ENCODE measurements around the gene RFX6. TPM values are rescaled to one million over a fixed set of nuclear protein-coding genes. Genes with fewer than 3 reads are reported as not detected.

RFX6 gene
- total RNA-seq, 1 experiment from 2014 or later, result not detected

GRCh38 chr6:116932496-116932895, 55.5 kb downstream of the RFX6 start (continued):
- no peak for TF ChIP-seq MAX (IDR thresholded peaks at IDR 0.05)
- no peak for TF ChIP-seq EGR1 (IDR thresholded peaks at IDR 0.05; ENCODE audit: low read depth)
- no peak for TF ChIP-seq ELF1 (IDR thresholded peaks at IDR 0.05; ENCODE audit: borderline replicate concordance, low read depth)
- no peak for TF ChIP-seq EZH2phosphoT487 (IDR thresholded peaks at IDR 0.05; ENCODE audit: borderline replicate concordance)
- no peak for TF ChIP-seq RAD21 (IDR thresholded peaks at IDR 0.05; ENCODE audit: low read depth)

GRCh38 chr6:116933485-116933884, 56.4 kb downstream of the RFX6 start:
- ATAC-seq, result no peak
- CTCF ChIA-PET, result no interaction called here

More at GRCh38 chr6:116933485-116933884, 56.4 kb downstream of the RFX6 start:
- Histone ChIP-seq H3K9ac (ENCODE audit: low read length) (no peak overlapping the region), H2AFZ (ENCODE audit: low read depth, low read length, poor library complexity, severe bottlenecking) (no peak overlapping the region), H3K27ac (ENCODE audit: low read depth, low read length) (no peak overlapping the region), H3K4me2 (ENCODE audit: low read length) (no peak overlapping the region), H3K27me3 (ENCODE audit: insufficient read depth, low read length) (no peaks in the 10 kb centered on the region), H3K4me3 (replicated peaks in 1 of 2; ENCODE audit: low read depth in 1 of 2, low read length in 2 of 2) (no peak overlapping the region), H3K9me3 (ENCODE audit: control insufficient read depth in 1 of 2, insufficient read depth in 1 of 2, low read depth in 1 of 2, low read length in 2 of 2) (no peaks in the 10 kb centered on the region), H3K9me2 (ENCODE audit: insufficient read depth) (no peaks in the 10 kb centered on the region), H3K79me2 (ENCODE audit: insufficient read depth, low read length) (no peaks in the 10 kb centered on the region), H3K4me1 (ENCODE audit: control insufficient read depth in 1 of 2, insufficient read depth in 2 of 2, low read length in 2 of 2) (no peaks in the 10 kb centered on the region), H3K36me3 (ENCODE audit: control insufficient read depth in 1 of 2, insufficient read depth in 2 of 2, low read length in 2 of 2) (no peaks in the 10 kb centered on the region), H4K20me1 (ENCODE audit: insufficient read depth) (no peaks in the 10 kb centered on the region)
- RAD21 ChIA-PET (ENCODE audit: low non-redundant PET in 1 of 2, low total read pairs in 2 of 2, uncharacterized antibody in 2 of 2, unreplicated experiment in 2 of 2), result no interaction called here
- no peak for TF ChIP-seq ZBTB33 (IDR thresholded peaks at IDR 0.05; ENCODE audit: extremely low read depth, insufficient replicate concordance, low read length)
- no peak for TF ChIP-seq ZNF274 (IDR thresholded peaks at IDR 0.05; ENCODE audit: low read depth, low read length)
- no peak for TF ChIP-seq JUND (IDR thresholded peaks at IDR 0.05)
- no peak for TF ChIP-seq CTCF (IDR thresholded peaks at IDR 0.05 in 2 of 3, conservative IDR thresholded peaks at IDR 0.05 in 1 of 3; ENCODE audit: borderline replicate concordance in 1 of 3, insufficient read depth in 1 of 3, low read depth in 2 of 3, low read length in 2 of 3)
- DNase-seq (ENCODE audit: low read depth, low spot score), result no peak
- POLR2A ChIA-PET, result no interaction called here
- BruUV-seq (replicated peaks), result no TSS peak
- intact Hi-C loops (cut with micrococcal nuclease), result no loop called here

Measured in HCT116 (cell line).